HEK293T (cell line): Measurements from ENCODE around the gene NTMT1.

ENCODE experiments used
- CTCF ChIA-PET: fragments of 350-600 bp; formaldehyde crosslinking; extraction: SDS; loops from one replicate; lab custom pipeline; 2021; ENCODE audit warnings: antibody characterized with exemption, inconsistent platforms; lab: Yijun Ruan, JAX
- POLR2A ChIA-PET: fragments of 350-600 bp; formaldehyde crosslinking; extraction: SDS; loops from one replicate; lab custom pipeline; 2020; ENCODE audit warnings: antibody characterized with exemption, inconsistent platforms; lab: Yijun Ruan, JAX
- DNase-seq: peaks from one replicate; pipeline ENCODE4 v3.0.0; 2012; ENCODE audit warnings: mixed read lengths; ENCODE audit errors: extremely low spot score
- ARNT ChIP-seq: fragments of 450-650 bp; IDR thresholded peaks from 2 replicates; pipeline ENCODE4 v1.6.1; 2017; ENCODE audit warnings: mild to moderate bottlenecking
- BHLHE40 ChIP-seq: fragments of 450-650 bp; IDR thresholded peaks from 2 replicates; pipeline ENCODE4 v1.6.1; 2016; ENCODE audit warnings: mild to moderate bottlenecking, moderate library complexity, borderline replicate concordance
- CTBP1 ChIP-seq: fragments of 450-650 bp; IDR thresholded peaks from 2 replicates; pipeline ENCODE4 v1.6.1; 2016; ENCODE audit warnings: borderline replicate concordance
- ELF4 ChIP-seq: fragments of 450-650 bp; IDR thresholded peaks from 2 replicates; pipeline ENCODE4 v1.6.1; 2017; ENCODE audit warnings: antibody characterized with exemption
- FOXA1 ChIP-seq: fragments of 450-650 bp; IDR thresholded peaks from 2 replicates; pipeline ENCODE4 v1.6.1; 2016; ENCODE audit warnings: mild to moderate bottlenecking
- FOXK2 ChIP-seq: fragments of 450-650 bp; IDR thresholded peaks from 2 replicates; pipeline ENCODE4 v1.6.1; 2016; ENCODE audit warnings: mild to moderate bottlenecking
- FOXM1 ChIP-seq: fragments of 450-650 bp; IDR thresholded peaks from 2 replicates; pipeline ENCODE4 v1.6.1; 2017; ENCODE audit warnings: mild to moderate bottlenecking, borderline replicate concordance
- HDGF ChIP-seq: fragments of 450-650 bp; IDR thresholded peaks from 2 replicates; pipeline ENCODE4 v1.6.1; 2017; ENCODE audit warnings: antibody characterized with exemption, borderline replicate concordance
- L3MBTL2 ChIP-seq: fragments of 450-650 bp; conservative IDR thresholded peaks from 2 replicates; pipeline ENCODE4 v1.6.1; 2016; ENCODE audit warnings: mild to moderate bottlenecking
- LEF1 ChIP-seq: fragments of 450-650 bp; IDR thresholded peaks from 2 replicates; pipeline ENCODE4 v1.6.1; 2017; ENCODE audit warnings: mild to moderate bottlenecking, borderline replicate concordance
- NFRKB ChIP-seq: fragments of 450-650 bp; IDR thresholded peaks from 2 replicates; pipeline ENCODE4 v1.6.1; 2016; ENCODE audit warnings: mild to moderate bottlenecking, moderate library complexity
- PKNOX1 ChIP-seq: fragments of 450-650 bp; IDR thresholded peaks from 2 replicates; pipeline ENCODE4 v1.6.1; 2016
- SP1 ChIP-seq: fragments of 450-650 bp; IDR thresholded peaks from 2 replicates; pipeline ENCODE4 v1.6.1; 2017
- SUZ12 ChIP-seq: fragments of 450-650 bp; IDR thresholded peaks from 2 replicates; pipeline ENCODE4 v1.6.1; 2016; ENCODE audit warnings: mild to moderate bottlenecking
- TARDBP ChIP-seq: fragments of 450-650 bp; IDR thresholded peaks from 2 replicates; pipeline ENCODE4 v1.6.1; 2016
- ZNF384 ChIP-seq: fragments of 450-650 bp; IDR thresholded peaks from 2 replicates; pipeline ENCODE4 v1.6.1; 2016

The NTMT1 gene

GRCh38 chr9:129606161-129607026, 19.6 kb upstream of the NTMT1 start:
- DNase-seq: no peak
- TF ChIP-seq ELF4 (no peak), ARNT (no peak), CTBP1 (no peak), ZNF384 (no peak), LEF1 (no peak), L3MBTL2 (no peak), FOXM1 (no peak), FOXA1 (no peak), FOXK2 (no peak), PKNOX1 (no peak), BHLHE40 (no peak), TARDBP (no peak), SUZ12 (no peak), SP1 (no peak), HDGF (no peak), NFRKB (no peak)
- POLR2A ChIA-PET: interaction anchor here (0.6 to 1.7 kb wide), 4 partner anchors 124 to 466 kb away, joined by 3 to 5 read pairs (median 3); partner anchors contain the start of gene IER5L
- CTCF ChIA-PET: interaction anchor here (0.7 to 1.0 kb wide), 3 partner anchors 17 to 475 kb away, joined by 3 to 4 read pairs (median 3); no protein-coding TSS in a partner anchor

DNA sequence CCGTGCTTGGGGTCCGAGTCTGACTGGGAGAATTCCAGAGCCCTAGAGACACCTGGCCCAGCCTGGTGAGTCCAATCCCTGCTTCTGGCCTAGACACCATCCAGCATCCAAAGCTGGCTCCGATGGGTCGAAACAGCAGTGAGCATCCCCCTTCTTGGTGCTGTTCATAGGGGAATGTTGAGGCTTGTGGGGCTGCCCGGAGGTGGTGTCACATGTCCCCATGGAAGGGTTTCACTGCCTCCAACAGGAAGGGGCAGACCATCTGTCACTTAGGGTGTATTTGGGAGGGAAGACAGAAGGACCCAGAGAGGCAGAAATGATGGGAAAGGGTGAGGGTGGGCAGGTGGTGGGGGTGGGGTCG, 19.0 kb upstream of the NTMT1 start:
- TF ChIP-seq FOXM1 (no peak), PKNOX1 (no peak), ARNT (no peak), BHLHE40 (no peak), CTBP1 (no peak), SUZ12 (no peak), LEF1 (no peak), NFRKB (no peak), SP1 (no peak)

GRCh38 chr9:129608561-129609481, 17.1 kb upstream of the NTMT1 start:
- ChIA-PET CTCF (interaction anchor here (0.6 to 2.0 kb wide), 4 partner anchors 12 to 469 kb away, joined by 3 to 9 read pairs (median 4); partner anchors contain the start of gene C9orf50), POLR2A (interaction anchor here (0.7 to 1.7 kb wide), 5 partner anchors 112 to 434 kb away, joined by 3 to 9 read pairs (median 3); partner anchors contain the start of gene IER5L)
- no peak for DNase-seq
- TF ChIP-seq ZNF384 (no peak), L3MBTL2 (no peak), CTBP1 (no peak), TARDBP (no peak), BHLHE40 (no peak), PKNOX1 (no peak), FOXK2 (no peak), SUZ12 (no peak), FOXA1 (no peak), HDGF (no peak), ARNT (no peak), SP1 (no peak), FOXM1 (no peak), LEF1 (no peak), ELF4 (no peak), NFRKB (no peak)

More for the DNA sequence above, 19.0 kb upstream of the NTMT1 start:
- ChIA-PET CTCF (interaction anchor here (0.7 to 0.9 kb wide), 2 partner anchors 17 to 476 kb away, joined by 3 to 4 read pairs; no protein-coding TSS in a partner anchor), POLR2A (interaction anchor here (1.0 kb wide), 1 partner anchor 125 kb away, joined by 3 read pairs; no protein-coding TSS in a partner anchor)
- DNase-seq: no peak

- no peak for TF ChIP-seq SUZ12
- no peak for DNase-seq
- ChIA-PET POLR2A (interaction anchor here (1.2 to 1.7 kb wide), 2 partner anchors 113 to 435 kb away, joined by 4 to 9 read pairs; no protein-coding TSS in a partner anchor), CTCF (interaction anchor here (1.4 to 2.0 kb wide), 2 partner anchors 15 to 435 kb away, joined by 3 to 9 read pairs; no protein-coding TSS in a partner anchor)
These were observed 16.3 kb upstream of the NTMT1 start for GRCh38 chr9:129609486-129610212.

DNA sequence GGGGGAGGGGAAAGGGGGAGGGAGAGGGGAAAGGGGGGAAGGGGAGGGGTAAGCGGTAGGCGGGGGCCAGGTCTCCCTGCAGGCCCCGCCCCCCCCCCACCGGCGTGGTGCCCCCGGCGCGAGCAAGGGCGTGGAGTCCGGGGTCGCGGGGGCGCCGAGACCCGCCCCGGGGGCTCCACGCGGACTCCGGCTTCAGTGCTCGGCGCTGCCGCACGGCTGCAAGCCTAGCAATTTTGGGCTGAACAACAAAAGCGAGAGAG, 15.8 kb upstream of the NTMT1 start:
- CTCF ChIA-PET: no interaction called here
- TF ChIP-seq ARNT (no peak), SP1 (no peak), ZNF384 (no peak), ELF4 (no peak), PKNOX1 (no peak), FOXA1 (no peak), TARDBP (no peak), FOXK2 (no peak), BHLHE40 (no peak), L3MBTL2 (no peak), NFRKB (no peak), FOXM1 (no peak), LEF1 (no peak), SUZ12 (no peak), HDGF (no peak), CTBP1 (no peak)
- no peak for DNase-seq
- POLR2A ChIA-PET: no interaction called here
